Type B pancreatic cell (in vitro differentiated cells): ENCODE measurements around the gene C9orf152. TPM values are rescaled to one million over a fixed set of nuclear protein-coding genes. Genes with fewer than 3 reads are reported as not detected.
A peak's percentile ranks its signal among the peaks of the same experiment; 100 is the strongest.

Experiments
- DNase-seq: peaks from one replicate; pipeline ENCODE4 v3.0.0; 2021; ENCODE audit warnings: mixed read lengths; ENCODE audit not compliant: unreplicated experiment; ENCODE audit errors: extremely low spot score
- H3K27ac Mint-ChIP-seq: 2 replicates; pipeline ENCODE4 v1.8.0; 2021; ENCODE audit warnings: mild to moderate bottlenecking, mixed read lengths
- H3K27me3 Mint-ChIP-seq: 2 replicates; pipeline ENCODE4 v1.8.0; 2021; ENCODE audit warnings: mixed read lengths
- H3K36me3 Mint-ChIP-seq: 2 replicates; pipeline ENCODE4 v1.8.0; 2021; ENCODE audit warnings: mixed read lengths
- H3K4me1 Mint-ChIP-seq: one replicate; pipeline ENCODE4 v1.8.0; 2021; ENCODE audit warnings: mixed read lengths; ENCODE audit not compliant: unreplicated experiment
- H3K4me3 Mint-ChIP-seq: 2 replicates; pipeline ENCODE4 v1.8.0; 2021; ENCODE audit warnings: mild to moderate bottlenecking, mixed read lengths
- H3K9me3 Mint-ChIP-seq: 2 replicates; pipeline ENCODE4 v1.8.0; 2021; ENCODE audit warnings: mixed read lengths
- total RNA-seq: library from RNA; stranded (reverse); gene quantifications from 2 replicates; pipeline ENCODE4 v1.2.1, GENCODE V29; 2021; ENCODE audit warnings: low replicate concordance
- TF ChIP-seq, protein P1 (sequence below): fragments of 200-600 bp; sonication (generic); conservative IDR thresholded peaks from 2 replicates; pipeline ENCODE4 v1.5.0; 2021; ENCODE audit warnings: antibody characterized with exemption, mild to moderate bottlenecking

Gene C9orf152
- total RNA-seq, 1 donor from 2014 or later = 2.8 TPM

GRCh38 chr9:110175275-110175968 is 32.5 kb downstream of the C9orf152 start:
- Mint-ChIP-seq H3K27me3 (no peaks in the 10 kb centered on the region), H3K4me3 (no peak overlapping the region), H3K4me1 (peaks cover 3% of the 10 kb centered on the region), H3K36me3 (peaks cover 4% of the 10 kb centered on the region), H3K9me3 (peaks cover 4% of the 10 kb centered on the region), H3K27ac (no peak overlapping the region)
- DNase-seq = no peak
- TF ChIP-seq, protein P1, sequence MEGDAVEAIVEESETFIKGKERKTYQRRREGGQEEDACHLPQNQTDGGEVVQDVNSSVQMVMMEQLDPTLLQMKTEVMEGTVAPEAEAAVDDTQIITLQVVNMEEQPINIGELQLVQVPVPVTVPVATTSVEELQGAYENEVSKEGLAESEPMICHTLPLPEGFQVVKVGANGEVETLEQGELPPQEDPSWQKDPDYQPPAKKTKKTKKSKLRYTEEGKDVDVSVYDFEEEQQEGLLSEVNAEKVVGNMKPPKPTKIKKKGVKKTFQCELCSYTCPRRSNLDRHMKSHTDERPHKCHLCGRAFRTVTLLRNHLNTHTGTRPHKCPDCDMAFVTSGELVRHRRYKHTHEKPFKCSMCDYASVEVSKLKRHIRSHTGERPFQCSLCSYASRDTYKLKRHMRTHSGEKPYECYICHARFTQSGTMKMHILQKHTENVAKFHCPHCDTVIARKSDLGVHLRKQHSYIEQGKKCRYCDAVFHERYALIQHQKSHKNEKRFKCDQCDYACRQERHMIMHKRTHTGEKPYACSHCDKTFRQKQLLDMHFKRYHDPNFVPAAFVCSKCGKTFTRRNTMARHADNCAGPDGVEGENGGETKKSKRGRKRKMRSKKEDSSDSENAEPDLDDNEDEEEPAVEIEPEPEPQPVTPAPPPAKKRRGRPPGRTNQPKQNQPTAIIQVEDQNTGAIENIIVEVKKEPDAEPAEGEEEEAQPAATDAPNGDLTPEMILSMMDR = no peak

GRCh38 chr9:110173322-110173642 is 34.7 kb downstream of the C9orf152 start:
- H3K36me3 Mint-ChIP-seq = peaks cover 11% of the 10 kb centered on the region
- TF ChIP-seq, protein P1 = no peak
- peak overlapping the region; percentile 34 for H3K4me3 Mint-ChIP-seq
- H3K27ac Mint-ChIP-seq = no peak overlapping the region
- no peak for DNase-seq
- H3K9me3 Mint-ChIP-seq = peaks cover 4% of the 10 kb centered on the region
- H3K27me3 Mint-ChIP-seq = no peaks in the 10 kb centered on the region
- peaks cover 3% of the 10 kb centered on the region for H3K4me1 Mint-ChIP-seq

GRCh38 chr9:110170357-110171257 is 37.4 kb downstream of the C9orf152 start:
- Mint-ChIP-seq H3K4me1 (peaks cover 3% of the 10 kb centered on the region), H3K36me3 (peaks cover 14% of the 10 kb centered on the region), H3K4me3 (no peak overlapping the region), H3K9me3 (no peaks in the 10 kb centered on the region), H3K27me3 (no peaks in the 10 kb centered on the region), H3K27ac (no peak overlapping the region)
- no peak for DNase-seq
- TF ChIP-seq, protein P1 = no peak

GRCh38 chr9:110168486-110168885 is 39.5 kb downstream of the C9orf152 start:
- TF ChIP-seq, protein P1 = no peak
- Mint-ChIP-seq H3K4me1 (peaks cover 2% of the 10 kb centered on the region), H3K4me3 (no peak overlapping the region), H3K27me3 (no peaks in the 10 kb centered on the region), H3K27ac (no peak overlapping the region), H3K9me3 (no peaks in the 10 kb centered on the region), H3K36me3 (peaks cover 14% of the 10 kb centered on the region)
- DNase-seq = no peak

- Mint-ChIP-seq H3K36me3 (peaks cover 19% of the 10 kb centered on the region), H3K27me3 (no peaks in the 10 kb centered on the region), H3K9me3 (no peaks in the 10 kb centered on the region), H3K27ac (no peak overlapping the region), H3K4me1 (peaks cover 20% of the 10 kb centered on the region), H3K4me3 (no peak overlapping the region)
- TF ChIP-seq, protein P1 = no peak
- no peak for DNase-seq
Measured at GRCh38 chr9:110161940-110162339, 46.0 kb downstream of the C9orf152 start.
